Suprapubic skin (tissue), 4 donors: ENCODE results near the gene NLRC3. TPM values are rescaled to one million over a fixed set of nuclear protein-coding genes. Genes with fewer than 3 reads are reported as not detected.

Experiments
- DNase-seq, 2 donors: peaks; one replicate each; pipeline ENCODE4 v3.0.0-alpha.2; 2019; ENCODE audit warnings: low spot score in 2 of 2
- H3K27ac ChIP-seq: fragments of 200-600 bp; sonication (generic); one replicate; pipeline ENCODE4 v1.5.1; 2019
- H3K27me3 ChIP-seq: fragments of 200-600 bp; sonication (generic); one replicate; pipeline ENCODE4 v1.5.1; 2019
- H3K36me3 ChIP-seq: fragments of 200-600 bp; sonication (generic); one replicate; pipeline ENCODE4 v1.5.1; 2019
- H3K4me1 ChIP-seq: fragments of 200-600 bp; sonication (generic); one replicate; pipeline ENCODE4 v1.5.1; 2019
- H3K4me3 ChIP-seq: fragments of 200-600 bp; sonication (generic); one replicate; pipeline ENCODE4 v1.5.1; 2019; ENCODE audit warnings: mild to moderate bottlenecking
- H3K9me3 ChIP-seq: fragments of 200-600 bp; sonication (generic); one replicate; pipeline ENCODE4 v1.5.1; 2019
- CTCF ChIP-seq, 2 donors: fragments of 200-600 bp in 1 of 2; fragments of 450-650 bp in 1 of 2; sonication (generic) in 1 of 2; IDR thresholded peaks; one replicate each; pipeline ENCODE4 v1.5.1; 2016 to 2019; ENCODE audit warnings: antibody characterized with exemption in 2 of 2, mild to moderate bottlenecking in 1 of 2, moderate library complexity in 1 of 2
- EP300 ChIP-seq: sonication (generic); formaldehyde crosslinking; IDR thresholded peaks from one replicate; pipeline ENCODE4 v1.6.1; 2017; ENCODE audit warnings: antibody characterized with exemption
- POLR2A ChIP-seq, 2 donors: fragments of 450-650 bp; IDR thresholded peaks; one replicate each; pipeline ENCODE4 v1.6.1; 2017; ENCODE audit warnings: antibody characterized with exemption in 2 of 2, mild to moderate bottlenecking in 2 of 2, moderate library complexity in 2 of 2
- POLR2AphosphoS5 ChIP-seq, 3 donors: sonication (generic); formaldehyde crosslinking; IDR thresholded peaks; one replicate each; pipeline ENCODE4 v1.6.1; 2017; ENCODE audit warnings: antibody characterized with exemption in 3 of 3
- WGBS: methylation state at CpG from one replicate; pipeline ENCODE4 v1.1.5; 2018; 5-methylcytosine and 5-hydroxymethylcytosine counted together
- total RNA-seq, 4 donors: library from RNA; depleted of rRNA; stranded (reverse); fragments of >200 nt; gene quantifications; one replicate each; pipeline ENCODE4 v1.1.0, GENCODE V29; 2016

NLRC3 gene
- 1 to 10 TPM in 1 of 4 donors, under 1 TPM in 3; 0.16 to 1.2 (median 0.39) TPM for total RNA-seq

DNA sequence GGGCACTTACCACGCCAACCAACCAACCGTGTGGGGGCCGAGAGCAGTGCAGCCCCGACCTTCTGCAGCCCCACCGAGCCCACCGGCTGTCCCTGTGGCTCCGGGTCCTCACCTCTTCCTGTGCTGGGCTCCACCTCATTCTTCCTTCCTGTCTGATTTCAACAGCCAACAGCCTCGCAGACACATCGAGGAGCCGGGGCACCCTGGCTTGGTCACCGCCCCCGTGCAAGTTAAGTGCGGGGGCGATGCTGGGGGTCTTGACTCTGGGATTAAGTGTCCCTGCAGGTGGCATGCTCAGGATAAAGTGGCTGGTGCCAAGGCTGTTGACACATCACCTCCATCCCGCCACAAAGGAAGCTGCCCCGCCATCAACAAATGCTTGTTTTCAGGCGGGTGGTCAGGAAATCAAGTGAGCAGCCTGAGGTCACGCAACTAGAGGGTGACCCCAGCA is at the start of gene NLRC3:
Gene NLRC3, minus strand, starts transcription at position 102 of the 451 bp plus-strand sequence. CDS start 12,367 bp downstream, outside the sequence.
- H3K27me3 ChIP-seq: peaks cover 5% of the 10 kb centered on the region
- TF ChIP-seq EP300: no peak
- no peak for TF ChIP-seq CTCF (IDR thresholded peaks at IDR 0.05)
- TF ChIP-seq POLR2A (IDR thresholded peaks at IDR 0.05): no peak
- no peak for TF ChIP-seq POLR2AphosphoS5 (IDR thresholded peaks at IDR 0.05)
- no peaks in the 10 kb centered on the region for H3K9me3 ChIP-seq
- no peak within 1 kb of the TSS for H3K27ac ChIP-seq
- H3K36me3 ChIP-seq: peaks cover 3% of the 10 kb centered on the region
- DNase-seq: no peak
- peak within 1 kb of the TSS; percentile 30 for H3K4me3 ChIP-seq
- 65% methylated on average over 18 of the region's 18 CpGs for WGBS
- H3K4me1 ChIP-seq: peaks cover 12% of the 10 kb centered on the region

- H3K4me1 ChIP-seq: no peaks in the 10 kb centered on the region
- H3K36me3 ChIP-seq: no peaks in the 10 kb centered on the region
- H3K27ac ChIP-seq: no peak overlapping the region
- H3K4me3 ChIP-seq: no peak overlapping the region
- DNase-seq: peak in 1 of 2 donors; percentile 13
- H3K27me3 ChIP-seq: no peaks in the 10 kb centered on the region
- H3K9me3 ChIP-seq: no peaks in the 10 kb centered on the region
- TF ChIP-seq POLR2A (IDR thresholded peaks at IDR 0.05) (no peak), CTCF (IDR thresholded peaks at IDR 0.05) (no peak), EP300 (no peak), POLR2AphosphoS5 (IDR thresholded peaks at IDR 0.05) (no peak)
- WGBS: 94% methylated on average over 4 of the region's 4 CpGs
Observed at GRCh38 chr16:3625911-3626732, 48.9 kb upstream of the NLRC3 start.

DNA sequence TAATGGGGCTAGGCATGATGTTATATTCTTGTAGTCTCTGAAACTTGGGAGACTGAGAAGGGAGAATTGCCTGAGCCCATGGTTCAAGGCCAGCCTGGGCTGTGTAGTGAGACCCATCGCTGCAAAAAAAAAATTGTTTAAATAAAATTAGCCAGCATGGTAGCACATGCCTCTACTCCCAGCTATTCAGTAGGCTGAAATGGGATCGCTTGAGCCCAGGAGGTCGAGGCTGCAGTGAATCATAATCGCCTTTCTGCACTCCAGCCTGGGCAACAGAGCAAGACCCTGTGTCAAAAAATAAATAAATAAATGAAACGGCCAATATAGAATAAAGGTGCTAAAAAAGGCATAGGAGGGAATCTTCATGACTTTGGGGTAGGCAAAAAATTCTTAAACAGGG is 48.1 kb upstream of the NLRC3 start:
- H3K36me3 ChIP-seq: no peaks in the 10 kb centered on the region
- H3K4me1 ChIP-seq: no peaks in the 10 kb centered on the region
- 92% methylated on average over 5 of the region's 5 CpGs for WGBS
- H3K27me3 ChIP-seq: no peaks in the 10 kb centered on the region
- no peaks in the 10 kb centered on the region for H3K9me3 ChIP-seq
- H3K4me3 ChIP-seq: no peak overlapping the region
- DNase-seq: peak in 1 of 2 donors; percentile 15
- no peak for TF ChIP-seq POLR2AphosphoS5 (IDR thresholded peaks at IDR 0.05)
- no peak overlapping the region for H3K27ac ChIP-seq

DNA sequence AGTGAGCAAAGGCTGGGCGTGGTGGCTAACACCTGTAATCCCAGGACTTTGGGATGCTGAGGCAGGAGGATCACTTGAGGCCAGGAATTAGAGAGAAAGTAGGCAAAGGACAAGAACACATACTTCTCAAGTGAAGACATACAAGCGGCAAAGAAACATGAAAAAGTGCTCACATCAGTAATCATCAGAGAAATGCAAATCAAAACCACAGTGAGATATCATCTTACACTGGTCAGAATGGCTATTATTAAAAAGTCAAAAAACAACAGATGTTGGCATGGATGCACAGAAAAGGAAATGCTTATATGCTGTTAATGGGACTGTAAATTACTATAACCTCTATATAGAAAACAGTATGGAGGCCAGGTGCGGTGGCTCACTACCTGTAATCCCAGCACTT is 46.4 kb upstream of the NLRC3 start:
- Histone ChIP-seq H3K4me3 (no peak overlapping the region), H3K9me3 (no peaks in the 10 kb centered on the region), H3K27ac (no peak overlapping the region), H3K27me3 (no peaks in the 10 kb centered on the region), H3K4me1 (no peaks in the 10 kb centered on the region), H3K36me3 (no peaks in the 10 kb centered on the region)
- peak in 1 of 2 donors; percentile 21 for DNase-seq
- WGBS: 86% methylated on average over 3 of the region's 3 CpGs
- TF ChIP-seq CTCF (IDR thresholded peaks at IDR 0.05) (no peak), EP300 (no peak), POLR2AphosphoS5 (IDR thresholded peaks at IDR 0.05) (no peak), POLR2A (IDR thresholded peaks at IDR 0.05) (no peak)

GRCh38 chr16:3618769-3619141 is 41.6 kb upstream of the NLRC3 start:
- no peak overlapping the region for H3K27ac ChIP-seq
- WGBS: 63% methylated on average over 3 of the region's 3 CpGs
- H3K4me1 ChIP-seq: no peaks in the 10 kb centered on the region
- DNase-seq: no peak
- no peak overlapping the region for H3K4me3 ChIP-seq
- no peaks in the 10 kb centered on the region for H3K36me3 ChIP-seq
- TF ChIP-seq EP300: no peak
- H3K9me3 ChIP-seq: no peaks in the 10 kb centered on the region
- no peaks in the 10 kb centered on the region for H3K27me3 ChIP-seq
